Liver (tissue), 9 donors: ENCODE measurements around the gene NHSL2. TPM values are rescaled to one million over a fixed set of nuclear protein-coding genes. Genes with fewer than 3 reads are reported as not detected.
"Not testable (repeated sequence)": the region's sequence is repeated elsewhere in the genome, so short reads cannot be mapped to it uniquely, and the experiment has no call there.

ENCODE experiments used
- DNase-seq: peaks from one replicate; pipeline ENCODE4 v3.0.0-alpha.2; 2017; ENCODE audit warnings: low spot score
- H3K27ac ChIP-seq, 2 donors: one replicate each; pipeline ENCODE4 v1.7.0; 2013; ENCODE audit warnings: inconsistent platforms in 2 of 2, low read length in 2 of 2, control low read depth in 1 of 2, low read depth in 1 of 2, mild to moderate bottlenecking in 1 of 2
- H3K27me3 ChIP-seq, 4 donors: one replicate each; pipeline versions ENCODE4 v1.6.1 to v1.7.0; 2013; ENCODE audit warnings: low read length in 3 of 4, inconsistent platforms in 1 of 4, mild to moderate bottlenecking in 1 of 4, moderate library complexity in 1 of 4; ENCODE audit not compliant: control insufficient read depth in 4 of 4, insufficient read depth in 4 of 4
- H3K36me3 ChIP-seq, 4 donors: one replicate each; pipeline versions ENCODE4 v1.6.1 to v1.7.0; 2013; ENCODE audit warnings: low read length in 3 of 4, mild to moderate bottlenecking in 3 of 4, low read depth in 1 of 4, moderate library complexity in 1 of 4; ENCODE audit not compliant: control insufficient read depth in 4 of 4, insufficient read depth in 3 of 4
- H3K4me1 ChIP-seq, 4 donors: one replicate each; pipeline versions ENCODE4 v1.6.1 to v1.7.0; 2013; ENCODE audit warnings: low read length in 3 of 4, mild to moderate bottlenecking in 3 of 4, moderate library complexity in 1 of 4; ENCODE audit not compliant: control insufficient read depth in 4 of 4, insufficient read depth in 4 of 4
- H3K4me3 ChIP-seq, 3 donors: one replicate each; pipeline versions ENCODE4 v1.6.1 to v1.7.0; 2013; ENCODE audit warnings: low read length in 3 of 3, control low read depth in 1 of 3, low read depth in 1 of 3, mild to moderate bottlenecking in 1 of 3
- H3K9ac ChIP-seq, 2 donors: one replicate each; pipeline ENCODE4 v1.7.0; 2013; ENCODE audit warnings: low read length in 2 of 2, mild to moderate bottlenecking in 2 of 2, moderate library complexity in 2 of 2, control low read depth in 1 of 2, low read depth in 1 of 2
- H3K9me3 ChIP-seq, 4 donors: one replicate each; pipeline versions ENCODE4 v1.6.1 to v1.7.0; 2013; ENCODE audit warnings: low read length in 3 of 4; ENCODE audit not compliant: control insufficient read depth in 4 of 4
- ATF3 ChIP-seq: IDR thresholded peaks from 2 replicates; pipeline ENCODE4 v1.6.1; 2016; ENCODE audit warnings: antibody characterized with exemption
- CTCF ChIP-seq: fragments of 150-350 bp; IDR thresholded peaks from 2 replicates; pipeline ENCODE4 v1.5.1; 2017; ENCODE audit warnings: improper control_type of control experiment, low read depth, low read length; ENCODE audit not compliant: missing input control
- EGR1 ChIP-seq, 2 donors: IDR thresholded peaks; 2 replicates each; pipeline ENCODE4 v1.6.1; 2016 to 2018; ENCODE audit warnings: antibody characterized with exemption in 2 of 2, low read depth in 2 of 2
- FOXA1 ChIP-seq: IDR thresholded peaks from 2 replicates; pipeline ENCODE4 v1.6.1; 2016; ENCODE audit warnings: antibody characterized with exemption
- FOXA2 ChIP-seq: IDR thresholded peaks from 2 replicates; pipeline ENCODE4 v1.6.1; 2016; ENCODE audit warnings: antibody characterized with exemption
- HNF4A ChIP-seq, 2 donors: conservative IDR thresholded peaks; 2 replicates each; pipeline ENCODE4 v1.6.1; 2016; ENCODE audit warnings: antibody characterized with exemption in 2 of 2, mild to moderate bottlenecking in 2 of 2
- HNF4G ChIP-seq: IDR thresholded peaks from 2 replicates; pipeline ENCODE4 v1.6.1; 2016; ENCODE audit warnings: antibody characterized with exemption
- MAX ChIP-seq: IDR thresholded peaks from 2 replicates; pipeline ENCODE4 v1.6.1; 2016; ENCODE audit warnings: antibody characterized with exemption
- NR2F2 ChIP-seq: IDR thresholded peaks from 2 replicates; pipeline ENCODE4 v1.6.1; 2016; ENCODE audit warnings: antibody characterized with exemption
- RAD21 ChIP-seq, 2 donors: IDR thresholded peaks; 2 replicates each; pipeline ENCODE4 v1.6.1; 2016; ENCODE audit warnings: antibody characterized with exemption in 2 of 2, mild to moderate bottlenecking in 2 of 2
- REST ChIP-seq: IDR thresholded peaks from 2 replicates; pipeline ENCODE4 v1.6.1; 2016; ENCODE audit warnings: antibody characterized with exemption, mild to moderate bottlenecking
- RXRA ChIP-seq, 2 donors: IDR thresholded peaks; 2 replicates each; pipeline ENCODE4 v1.6.1; 2017 to 2018; ENCODE audit warnings: antibody characterized with exemption in 2 of 2, mild to moderate bottlenecking in 1 of 2
- SP1 ChIP-seq: IDR thresholded peaks from 2 replicates; pipeline ENCODE4 v1.6.1; 2018; ENCODE audit warnings: antibody characterized with exemption, mild to moderate bottlenecking
- TAF1 ChIP-seq: conservative IDR thresholded peaks from 2 replicates; pipeline ENCODE4 v1.6.1; 2016; ENCODE audit warnings: antibody characterized with exemption, mild to moderate bottlenecking
- YY1 ChIP-seq: IDR thresholded peaks from 2 replicates; pipeline ENCODE4 v1.6.1; 2016; ENCODE audit warnings: antibody characterized with exemption, mild to moderate bottlenecking
- WGBS: extraction: QIAGEN DNeasy Blood & Tissue Kit; methylation state at CpG from one replicate; pipeline ENCODE4 v1.1.7; 2013; 5-methylcytosine and 5-hydroxymethylcytosine counted together
- polyA plus RNA-seq, 2 donors: library from polyadenylated mRNA; stranded (reverse) in 1 of 2; unstranded in 1 of 2; fragments of 200-250 nt in 1 of 2; fragments of >200 nt in 1 of 2; fragmentation: Nextera tagmentation in 1 of 2; extraction: Ambion mirVana in 1 of 2; gene quantifications; one replicate each; pipeline versions ENCODE4 v1.2.1 to v1.2.3, GENCODE V29; 2013 to 2015
- total RNA-seq, 2 donors: library from RNA; depleted of rRNA; stranded (reverse); fragments of >200 nt; gene quantifications; one replicate each; pipeline ENCODE4 v1.2.3, GENCODE V29; 2014
- donor health status: healthy.
- donor health status: healthy.
- donor health status: healthy.
- donor health status: healthy.
- donor health status: healthy.

Gene NHSL2
- total and polyA plus RNA-seq, 4 donors: 0.45 to 1.3 (median 1.1) TPM

- WGBS: 65% methylated on average over 6 of the region's 6 CpGs
- H3K36me3 ChIP-seq: no peaks in the 10 kb centered on the region
- H3K4me1 ChIP-seq: no peaks in the 10 kb centered on the region
- H3K4me3 ChIP-seq: no peak overlapping the region
- H3K27me3 ChIP-seq: peaks cover 0 to 4% (median 0%) of the 10 kb centered on the region in 4 donors
- H3K9me3 ChIP-seq: no peaks in the 10 kb centered on the region
- TF ChIP-seq FOXA1 (no peak), ATF3 (no peak), MAX (no peak), TAF1 (no peak), HNF4G (no peak), NR2F2 (no peak), RXRA (IDR thresholded peaks at IDR 0.05) (no peak), FOXA2 (no peak), CTCF (no peak), SP1 (no peak), YY1 (no peak), HNF4A (conservative IDR thresholded peaks at IDR 0.05) (no peak), EGR1 (IDR thresholded peaks at IDR 0.05; ENCODE audit: low read depth in 2 of 2) (no peak), REST (no peak), RAD21 (IDR thresholded peaks at IDR 0.05) (no peak)
- H3K9ac ChIP-seq: no peak overlapping the region
- no peak overlapping the region for H3K27ac ChIP-seq
- DNase-seq: no peak
Measured at GRCh38 chrX:72169008-72169728, 258.5 kb downstream of the NHSL2 start.

GRCh38 chrX:72176289-72176688 lies 265.6 kb downstream of the NHSL2 start:
- not testable (repeated sequence) for DNase-seq, H3K4me3 ChIP-seq, H3K9me3 ChIP-seq, H3K9ac ChIP-seq, H3K4me1 ChIP-seq, H3K27me3 ChIP-seq, H3K36me3 ChIP-seq, H3K27ac ChIP-seq
- WGBS: 100% methylated on average over 3 of the region's 5 CpGs
